Testis (tissue), 2 donors: ENCODE results near the gene GPR179.

ENCODE experiments used
- CTCF ChIP-seq, 3 experiments: fragments of 450-650 bp in 2 of 3; fragments of 200-600 bp in 1 of 3; sonication (generic) in 1 of 3; IDR thresholded peaks; one replicate each; pipeline ENCODE4 v1.5.1; 2016 to 2019; ENCODE audit warnings: antibody characterized with exemption in 3 of 3, mild to moderate bottlenecking in 2 of 3, moderate library complexity in 1 of 3
- POLR2A ChIP-seq: fragments of 450-650 bp; IDR thresholded peaks from one replicate; pipeline ENCODE4 v1.6.1; 2017; ENCODE audit warnings: antibody characterized with exemption, mild to moderate bottlenecking, moderate library complexity

DNA sequence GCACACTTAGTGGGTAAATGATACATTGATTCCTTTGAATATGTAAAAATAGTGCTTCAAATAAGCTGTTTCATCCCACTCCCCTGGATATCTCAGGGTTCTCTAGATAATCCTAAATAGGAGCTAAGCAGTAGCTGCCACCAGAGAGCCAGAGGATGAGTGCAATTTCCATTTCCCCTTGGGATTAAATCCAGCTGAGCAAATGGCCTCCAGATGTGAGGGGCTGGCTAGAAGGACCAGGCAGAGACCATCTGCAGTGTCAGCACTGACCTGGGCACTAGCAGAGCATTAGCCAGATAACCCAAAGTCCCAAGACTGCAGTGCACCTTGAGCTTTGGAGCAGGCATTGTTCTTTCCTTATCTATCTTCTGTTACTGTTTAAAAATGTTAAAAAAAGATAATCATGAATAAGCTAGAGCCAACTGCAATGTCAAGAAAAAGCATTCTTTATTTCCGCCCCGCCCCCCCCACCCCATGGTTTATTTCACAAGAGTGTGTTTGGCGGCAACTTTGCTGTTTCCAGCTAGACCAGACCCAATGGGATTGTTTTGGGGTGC, 19.5 kb downstream of the GPR179 start:
- TF ChIP-seq CTCF (IDR thresholded peaks at IDR 0.05) (no peak), POLR2A (no peak)
